BE2C (cell line): ENCODE measurements around the gene GPR26.
"Not testable (repeated sequence)": the region's sequence is repeated elsewhere in the genome, so short reads cannot be mapped to it uniquely, and the experiment has no call there.

ENCODE experiments used
- DNase-seq: peaks from one replicate; pipeline ENCODE4 v3.0.0-alpha.2; 2020
- H3K27me3 ChIP-seq: fragments of 250-450 bp; sonication (Bioruptor Pico); 2 replicates; pipeline ENCODE4 v1.5.1; 2020; ENCODE audit warnings: mild to moderate bottlenecking
- H3K36me3 ChIP-seq: fragments of 250-450 bp; sonication (Bioruptor Pico); 2 replicates; pipeline ENCODE4 v1.5.1; 2020; ENCODE audit warnings: mild to moderate bottlenecking
- H3K4me1 ChIP-seq: fragments of 250-450 bp; sonication (Bioruptor Pico); 2 replicates; pipeline ENCODE4 v1.5.1; 2020
- H3K4me3 ChIP-seq: 2 replicates; pipeline ENCODE4 v1.5.1; 2011; ENCODE audit warnings: low read depth, low read length
- H3K9me3 ChIP-seq: fragments of 250-450 bp; sonication (Bioruptor Pico); 2 replicates; pipeline ENCODE4 v1.5.1; 2020
- TF ChIP-seq, protein P1 (sequence below): IDR thresholded peaks from 2 replicates; pipeline ENCODE4 v1.5.1; 2012; ENCODE audit warnings: mild to moderate bottlenecking, low read depth, low read length

GPR26 gene

DNA sequence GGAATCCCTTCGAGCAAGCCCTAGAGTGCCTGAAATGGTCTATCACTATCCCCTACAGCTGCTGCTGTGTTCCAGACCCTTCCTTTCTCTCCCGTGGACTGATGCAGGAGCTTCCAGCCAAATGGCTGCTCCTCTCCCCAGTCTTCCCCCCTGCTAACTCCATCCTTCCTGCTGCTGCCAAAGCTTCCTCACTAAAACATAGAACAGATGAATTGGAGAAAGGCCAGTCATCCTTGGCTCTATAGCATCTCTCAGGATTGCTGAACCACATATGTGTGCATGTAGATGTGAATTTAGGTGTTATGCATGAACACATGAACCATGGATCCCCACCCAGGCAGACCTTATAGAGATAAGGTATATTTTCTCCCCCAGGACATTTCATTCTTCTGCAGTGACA, 60.7 kb downstream of the GPR26 start:
- Histone ChIP-seq H3K9me3 (no peaks in the 10 kb centered on the region), H3K27me3 (no peaks in the 10 kb centered on the region), H3K4me1 (no peaks in the 10 kb centered on the region), H3K36me3 (no peaks in the 10 kb centered on the region), H3K4me3 (no peak overlapping the region)
- no peak for DNase-seq
- TF ChIP-seq, protein P1, sequence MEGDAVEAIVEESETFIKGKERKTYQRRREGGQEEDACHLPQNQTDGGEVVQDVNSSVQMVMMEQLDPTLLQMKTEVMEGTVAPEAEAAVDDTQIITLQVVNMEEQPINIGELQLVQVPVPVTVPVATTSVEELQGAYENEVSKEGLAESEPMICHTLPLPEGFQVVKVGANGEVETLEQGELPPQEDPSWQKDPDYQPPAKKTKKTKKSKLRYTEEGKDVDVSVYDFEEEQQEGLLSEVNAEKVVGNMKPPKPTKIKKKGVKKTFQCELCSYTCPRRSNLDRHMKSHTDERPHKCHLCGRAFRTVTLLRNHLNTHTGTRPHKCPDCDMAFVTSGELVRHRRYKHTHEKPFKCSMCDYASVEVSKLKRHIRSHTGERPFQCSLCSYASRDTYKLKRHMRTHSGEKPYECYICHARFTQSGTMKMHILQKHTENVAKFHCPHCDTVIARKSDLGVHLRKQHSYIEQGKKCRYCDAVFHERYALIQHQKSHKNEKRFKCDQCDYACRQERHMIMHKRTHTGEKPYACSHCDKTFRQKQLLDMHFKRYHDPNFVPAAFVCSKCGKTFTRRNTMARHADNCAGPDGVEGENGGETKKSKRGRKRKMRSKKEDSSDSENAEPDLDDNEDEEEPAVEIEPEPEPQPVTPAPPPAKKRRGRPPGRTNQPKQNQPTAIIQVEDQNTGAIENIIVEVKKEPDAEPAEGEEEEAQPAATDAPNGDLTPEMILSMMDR: no peak

DNA sequence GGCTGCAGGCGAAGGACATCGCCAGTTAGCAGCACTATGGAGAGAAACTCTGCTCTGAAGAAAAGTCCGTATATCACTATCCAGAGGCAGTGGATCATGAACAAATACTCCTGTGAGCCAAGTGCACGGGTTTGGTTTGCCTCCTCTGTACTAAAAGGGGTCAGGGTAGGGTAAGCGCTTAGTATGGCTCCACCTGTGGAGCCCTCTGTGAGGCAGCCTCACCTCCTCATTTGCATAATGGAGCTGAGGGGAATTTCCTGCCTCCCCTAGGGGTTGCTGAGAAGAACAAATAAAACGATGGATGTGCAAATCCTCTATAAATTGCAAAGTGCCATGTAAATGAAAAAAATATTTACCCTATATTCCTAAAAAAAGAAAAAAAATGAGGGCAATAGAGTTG, 63.4 kb downstream of the GPR26 start:
- DNase-seq: no peak
- no peaks in the 10 kb centered on the region for H3K27me3 ChIP-seq
- H3K36me3 ChIP-seq: no peaks in the 10 kb centered on the region
- TF ChIP-seq, protein P1: no peak
- no peak overlapping the region for H3K4me3 ChIP-seq
- H3K4me1 ChIP-seq: no peaks in the 10 kb centered on the region
- no peaks in the 10 kb centered on the region for H3K9me3 ChIP-seq

DNA sequence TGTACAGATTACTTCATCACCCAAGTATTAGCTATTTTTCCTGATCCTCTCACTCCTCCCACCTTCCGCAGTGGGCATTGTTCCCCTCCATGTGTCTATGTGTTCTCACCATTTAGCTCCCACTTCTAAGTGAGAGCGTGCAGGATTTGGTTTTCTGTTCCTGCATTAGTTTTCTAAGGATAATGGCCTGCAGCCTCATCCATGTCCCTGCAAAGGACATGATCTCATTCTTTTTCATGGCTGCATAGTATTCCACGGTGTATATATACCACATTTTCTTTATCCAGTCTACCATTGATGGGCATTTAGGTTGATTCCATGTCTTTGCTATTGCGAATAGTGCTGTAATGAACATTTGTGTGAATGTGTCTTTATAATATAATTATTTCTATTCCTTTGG, 70.8 kb downstream of the GPR26 start:
- not testable (repeated sequence) for DNase-seq, H3K9me3 ChIP-seq, H3K4me1 ChIP-seq, H3K4me3 ChIP-seq, H3K27me3 ChIP-seq, H3K36me3 ChIP-seq

- TF ChIP-seq, protein P1: no peak
- Histone ChIP-seq H3K9me3 (no peaks in the 10 kb centered on the region), H3K36me3 (no peaks in the 10 kb centered on the region), H3K4me3 (no peak overlapping the region), H3K27me3 (no peaks in the 10 kb centered on the region), H3K4me1 (peaks cover 18% of the 10 kb centered on the region; the same call in 1 of the 2 replicates)
- no peak for DNase-seq
Observed at GRCh38 chr10:123741146-123741545, 75.0 kb downstream of the GPR26 start.

DNA sequence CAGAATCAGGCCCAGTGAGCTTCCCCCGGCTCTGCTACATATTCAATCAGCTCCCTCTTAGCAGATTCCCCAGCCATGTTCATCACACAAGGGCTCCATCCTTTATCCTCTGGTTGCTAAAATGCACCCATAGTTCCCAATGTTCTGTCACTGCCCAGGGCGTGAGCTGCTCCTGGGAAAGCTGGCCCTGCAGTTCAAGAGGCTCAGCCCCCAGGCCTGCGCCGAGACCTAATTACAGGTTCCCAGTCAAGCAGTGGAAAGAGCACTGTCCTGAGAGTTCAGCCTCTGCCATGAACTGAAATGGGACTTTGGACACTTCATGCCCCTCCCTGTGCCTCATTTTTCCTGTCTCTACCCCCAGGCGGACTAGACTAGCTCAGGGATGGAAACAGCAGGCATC, 75.6 kb downstream of the GPR26 start:
- H3K36me3 ChIP-seq: no peaks in the 10 kb centered on the region
- H3K4me1 ChIP-seq: peaks cover 18% of the 10 kb centered on the region; the same call in 1 of the 2 replicates
- TF ChIP-seq, protein P1: no peak
- no peaks in the 10 kb centered on the region for H3K9me3 ChIP-seq
- DNase-seq: no peak
- H3K27me3 ChIP-seq: no peaks in the 10 kb centered on the region
- no peak overlapping the region for H3K4me3 ChIP-seq

- H3K27me3 ChIP-seq: no peaks in the 10 kb centered on the region
- H3K9me3 ChIP-seq: no peaks in the 10 kb centered on the region
- DNase-seq: peak; percentile 80
- H3K4me1 ChIP-seq: peaks cover 18% of the 10 kb centered on the region; the same call in 1 of the 2 replicates
- no peaks in the 10 kb centered on the region for H3K36me3 ChIP-seq
- H3K4me3 ChIP-seq: 0 out of 2 replicates have a peak overlapping the region, but pooled peaks have one; percentile 12
- TF ChIP-seq, protein P1: no peak
Observed at GRCh38 chr10:123742751-123743440, 76.7 kb downstream of the GPR26 start.
